CD14-positive monocyte (primary cell): ENCODE data around the gene GRID2IP. TPM values are rescaled to one million over a fixed set of nuclear protein-coding genes. Genes with fewer than 3 reads are reported as not detected.
"Not testable (repeated sequence)": the region's sequence is repeated elsewhere in the genome, so short reads cannot be mapped to it uniquely, and the experiment has no call there.

Experiments
- DNase-seq, 3 donors: peaks; one replicate each; pipeline ENCODE4 v3.0.0-alpha.2; 2011 to 2022
- H2AFZ ChIP-seq: 2 replicates; pipeline ENCODE4 v1.6.0; 2012; ENCODE audit warnings: mild to moderate bottlenecking, low read depth, low read length, inconsistent platforms; ENCODE audit not compliant: insufficient read depth, poor library complexity, severe bottlenecking
- H3K27ac ChIP-seq, 2 donors: 1 replicate in 1 of 2; 2 replicates in 1 of 2; pipeline ENCODE4 v1.5.1; 2012 to 2013; ENCODE audit warnings: low read length in 2 of 2, control low read depth in 1 of 2, inconsistent platforms in 1 of 2, low read depth in 1 of 2, mild to moderate bottlenecking in 1 of 2
- H3K27me3 ChIP-seq, 2 donors: one replicate each; pipeline versions ENCODE4 v1.6.0 to v1.6.1; 2011 to 2013; ENCODE audit warnings: low read length in 2 of 2; ENCODE audit not compliant: control insufficient read depth in 2 of 2, insufficient read depth in 2 of 2
- H3K36me3 ChIP-seq, 2 donors: replicated peaks in 1 of 2; 1 replicate in 1 of 2; 2 replicates in 1 of 2; pipeline versions ENCODE4 v1.5.1 to v1.6.1; 2012 to 2013; ENCODE audit warnings: low read length in 2 of 2, control low read depth in 1 of 2, inconsistent platforms in 1 of 2, mild to moderate bottlenecking in 1 of 2; ENCODE audit not compliant: insufficient read depth in 2 of 2, control insufficient read depth in 1 of 2
- H3K4me1 ChIP-seq, 2 donors: 1 replicate in 1 of 2; 2 replicates in 1 of 2; pipeline versions ENCODE4 v1.5.1 to v1.6.1; 2012 to 2013; ENCODE audit warnings: low read length in 2 of 2, control low read depth in 1 of 2, inconsistent platforms in 1 of 2, mild to moderate bottlenecking in 1 of 2, moderate library complexity in 1 of 2; ENCODE audit not compliant: insufficient read depth in 2 of 2, control insufficient read depth in 1 of 2
- H3K4me2 ChIP-seq: replicated peaks from 2 replicates; pipeline ENCODE3; 2012; ENCODE audit warnings: low read length, moderate library complexity, mild to moderate bottlenecking; ENCODE audit not compliant: poor library complexity, severe bottlenecking; ENCODE audit errors: extremely low read depth
- H3K4me3 ChIP-seq, 3 experiments: fragments of 200-600 bp in 1 of 3; sonication (generic) in 1 of 3; replicated peaks in 1 of 3; 1 replicate in 2 of 3; 2 replicates in 1 of 3; pipeline ENCODE4 v1.5.1; 2011 to 2013; ENCODE audit warnings: low read length in 3 of 3, mild to moderate bottlenecking in 3 of 3, control low read depth in 2 of 3, low read depth in 2 of 3, inconsistent platforms in 1 of 3, moderate library complexity in 1 of 3
- H3K79me2 ChIP-seq: 2 replicates; pipeline ENCODE4 v1.6.0; 2012; ENCODE audit warnings: mild to moderate bottlenecking, control low read depth, inconsistent platforms, low read length, moderate library complexity; ENCODE audit not compliant: insufficient read depth
- H3K9ac ChIP-seq: 2 replicates; pipeline ENCODE4 v1.6.0; 2017; ENCODE audit warnings: low read length, mild to moderate bottlenecking; ENCODE audit not compliant: insufficient read depth, poor library complexity, severe bottlenecking
- H3K9me3 ChIP-seq, 2 donors: replicated peaks in 1 of 2; 1 replicate in 1 of 2; 2 replicates in 1 of 2; pipeline versions ENCODE4 v1.5.1 to v1.6.1; 2012 to 2013; ENCODE audit warnings: low read length in 2 of 2, control low read depth in 1 of 2; ENCODE audit not compliant: control insufficient read depth in 1 of 2, insufficient read depth in 1 of 2
- H4K20me1 ChIP-seq: 2 replicates; pipeline ENCODE4 v1.6.0; 2012; ENCODE audit warnings: mild to moderate bottlenecking, low read length, control low read depth, moderate library complexity; ENCODE audit not compliant: insufficient read depth
- H3K27ac Mint-ChIP-seq, 7 donors: one replicate each; pipeline ENCODE4 v1.8.0; 2020; ENCODE audit warnings: mild to moderate bottlenecking in 7 of 7, mixed read lengths in 7 of 7, moderate library complexity in 6 of 7, inconsistent platforms in 2 of 7
- H3K27me3 Mint-ChIP-seq, 3 donors: one replicate each; pipeline ENCODE4 v1.8.0; 2021 to 2022; ENCODE audit warnings: low read depth in 3 of 3, mild to moderate bottlenecking in 3 of 3, mixed read lengths in 3 of 3, moderate library complexity in 3 of 3, inconsistent platforms in 1 of 3
- H3K36me3 Mint-ChIP-seq, 2 donors: one replicate each; pipeline ENCODE4 v1.8.0; 2020; ENCODE audit warnings: mixed read lengths in 2 of 2, inconsistent platforms in 1 of 2, mild to moderate bottlenecking in 1 of 2
- H3K4me1 Mint-ChIP-seq: one replicate; pipeline ENCODE4 v1.8.0; 2020; ENCODE audit warnings: mild to moderate bottlenecking, mixed read lengths
- H3K4me3 Mint-ChIP-seq, 2 donors: one replicate each; pipeline ENCODE4 v1.8.0; 2020; ENCODE audit warnings: mild to moderate bottlenecking in 2 of 2, mixed read lengths in 2 of 2, moderate library complexity in 1 of 2
- H3K9me3 Mint-ChIP-seq, 7 donors: one replicate each; pipeline ENCODE4 v1.8.0; 2020 to 2022; ENCODE audit warnings: mixed read lengths in 7 of 7, mild to moderate bottlenecking in 6 of 7, moderate library complexity in 6 of 7, inconsistent platforms in 2 of 7
- WGBS: methylation state at CpG from one replicate; pipeline ENCODE4 v1.1.5; 2013; ENCODE audit warnings: missing lambda C conversion rate; ENCODE audit not compliant: insufficient coverage; 5-methylcytosine and 5-hydroxymethylcytosine counted together
- intact Hi-C, 2 donors: fragments of 100-400 bp; cut with micrococcal nuclease; formaldehyde crosslinking; loops; one replicate each; pipeline versions ENCODE4 v1.15.0 to v1.15.1; 2023
- polyA plus RNA-seq, 3 donors: library from polyadenylated mRNA; depleted of rRNA in 1 of 3; unstranded in 2 of 3; stranded (reverse) in 1 of 3; fragments of 300-500 nt in 2 of 3; fragments of >200 nt in 1 of 3; fragmentation: Illumina TruSeq in 2 of 3; gene quantifications; 1 replicate in 2 of 3; 2 replicates in 1 of 3; pipeline ENCODE4 v1.2.3, GENCODE V29; 2012 to 2021
- TF ChIP-seq, protein P1 (sequence below): fragments of 200-600 bp; IDR thresholded peaks from one replicate; pipeline ENCODE4 v1.8.0; 2022; ENCODE audit warnings: antibody characterized with exemption, mild to moderate bottlenecking

GRID2IP gene
- polyA plus RNA-seq, 3 donors = not detected

DNA sequence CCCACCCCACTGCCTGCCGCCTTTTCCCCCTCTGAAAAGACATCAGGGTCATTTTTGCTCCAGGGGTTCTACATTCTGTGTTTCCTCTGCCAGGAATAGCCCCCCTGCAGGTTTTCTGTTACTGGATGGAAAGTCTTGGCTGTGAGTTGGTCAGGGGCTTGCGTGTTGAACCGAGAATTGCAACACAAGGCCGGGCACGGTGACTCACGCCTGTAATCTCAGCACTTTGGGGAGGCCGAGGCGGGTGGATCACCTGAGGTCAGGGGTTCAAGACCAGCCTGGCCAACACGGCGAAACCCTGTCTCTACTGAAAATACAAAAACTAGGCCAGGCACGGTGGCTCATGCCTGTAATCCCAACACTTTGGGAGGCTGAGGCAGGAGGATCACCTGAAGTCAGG, 101.4 kb downstream of the GRID2IP start:
- 7% methylated on average over 3 of the region's 11 CpGs for WGBS
- H3K27me3 Mint-ChIP-seq, H3K27me3 ChIP-seq, H3K9me3 Mint-ChIP-seq, H3K27ac ChIP-seq, H3K9me3 ChIP-seq, H3K9ac ChIP-seq, H3K4me3 Mint-ChIP-seq, H3K4me2 ChIP-seq, H2AFZ ChIP-seq, H3K4me3 ChIP-seq, intact Hi-C loops: not testable (repeated sequence)
- Histone ChIP-seq H3K36me3 (peaks cover 10 to 12% of the 10 kb centered on the region in 2 donors), H3K79me2 (peaks cover 29% of the 10 kb centered on the region), H4K20me1 (peaks cover 29% of the 10 kb centered on the region), H3K4me1 (peaks cover 26 to 33% of the 10 kb centered on the region in 2 donors)
- H3K4me1 Mint-ChIP-seq = peaks cover 32% of the 10 kb centered on the region
- H3K27ac Mint-ChIP-seq = peak overlapping the region in 6 of 7 donors; percentile 42 to 78 (median 55)
- peak; percentile 34 to 83 (median 53) for DNase-seq
- peaks cover 11 to 13% of the 10 kb centered on the region in 2 donors for H3K36me3 Mint-ChIP-seq

DNA sequence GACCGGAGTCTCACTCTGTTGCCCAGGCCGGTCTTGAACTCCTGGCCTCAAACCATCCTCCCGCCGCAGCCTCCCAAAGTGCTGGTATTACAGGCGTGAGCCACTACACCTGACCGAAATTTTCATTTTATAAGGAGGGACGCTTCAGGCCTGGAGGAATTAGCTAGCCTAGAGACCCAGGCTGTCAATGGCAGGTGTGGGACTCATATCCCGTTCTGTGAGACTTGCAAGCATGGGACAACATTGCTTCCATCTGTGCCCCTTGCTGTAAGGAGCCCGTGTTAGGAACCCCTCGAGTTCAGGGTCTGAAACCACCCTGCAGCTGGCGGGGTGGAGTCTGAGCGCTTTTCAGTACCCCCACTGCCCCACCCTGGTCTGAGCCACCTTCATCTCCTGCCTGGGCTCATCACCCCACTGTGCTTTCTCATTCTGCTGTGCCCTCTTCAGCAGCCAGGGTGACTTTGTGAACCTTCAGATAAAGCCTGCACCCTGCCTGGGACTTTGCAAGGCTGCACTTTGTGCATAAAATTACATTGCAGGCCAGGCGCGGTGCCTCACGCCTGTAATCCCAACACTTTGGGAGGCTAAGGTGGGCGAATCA, 102.2 kb downstream of the GRID2IP start:
- Histone ChIP-seq H3K36me3 (peaks cover 19 to 20% of the 10 kb centered on the region in 2 donors), H3K9ac (no peak overlapping the region), H2AFZ (no peak overlapping the region), H3K27ac (peak overlapping the region; percentile 52 to 85), H3K4me1 (peaks cover 29 to 42% of the 10 kb centered on the region in 2 donors), H3K27me3 (no peaks in the 10 kb centered on the region), H4K20me1 (peaks cover 37% of the 10 kb centered on the region), H3K9me3 (no peaks in the 10 kb centered on the region), H3K4me2 (no peak overlapping the region), H3K79me2 (peaks cover 38% of the 10 kb centered on the region), H3K4me3 (no peak overlapping the region)
- Mint-ChIP-seq H3K9me3 (no peaks in the 10 kb centered on the region), H3K27ac (peak overlapping the region; percentile 64 to 98 (median 95)), H3K4me3 (no peak overlapping the region), H3K27me3 (peaks cover 0 to 4% (median 4%) of the 10 kb centered on the region in 3 donors), H3K4me1 (peaks cover 39% of the 10 kb centered on the region), H3K36me3 (peaks cover 19 to 21% of the 10 kb centered on the region in 2 donors)
- DNase-seq = no peak
- intact Hi-C loops = no loop called here
- TF ChIP-seq, protein P1, sequence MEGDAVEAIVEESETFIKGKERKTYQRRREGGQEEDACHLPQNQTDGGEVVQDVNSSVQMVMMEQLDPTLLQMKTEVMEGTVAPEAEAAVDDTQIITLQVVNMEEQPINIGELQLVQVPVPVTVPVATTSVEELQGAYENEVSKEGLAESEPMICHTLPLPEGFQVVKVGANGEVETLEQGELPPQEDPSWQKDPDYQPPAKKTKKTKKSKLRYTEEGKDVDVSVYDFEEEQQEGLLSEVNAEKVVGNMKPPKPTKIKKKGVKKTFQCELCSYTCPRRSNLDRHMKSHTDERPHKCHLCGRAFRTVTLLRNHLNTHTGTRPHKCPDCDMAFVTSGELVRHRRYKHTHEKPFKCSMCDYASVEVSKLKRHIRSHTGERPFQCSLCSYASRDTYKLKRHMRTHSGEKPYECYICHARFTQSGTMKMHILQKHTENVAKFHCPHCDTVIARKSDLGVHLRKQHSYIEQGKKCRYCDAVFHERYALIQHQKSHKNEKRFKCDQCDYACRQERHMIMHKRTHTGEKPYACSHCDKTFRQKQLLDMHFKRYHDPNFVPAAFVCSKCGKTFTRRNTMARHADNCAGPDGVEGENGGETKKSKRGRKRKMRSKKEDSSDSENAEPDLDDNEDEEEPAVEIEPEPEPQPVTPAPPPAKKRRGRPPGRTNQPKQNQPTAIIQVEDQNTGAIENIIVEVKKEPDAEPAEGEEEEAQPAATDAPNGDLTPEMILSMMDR = no peak
- 93% methylated on average over 16 of the region's 16 CpGs for WGBS
